DMS114 treated with DMSO at 0.1 percent for 48 hours (cell line): ENCODE measurements around the gene PRDM15.

Experiments
- DNase-seq: peaks from one replicate; lab custom pipeline; 2025; ENCODE audit not compliant: unreplicated experiment; lab: John Stamatoyannopoulos, UW

PRDM15 gene

GRCh38 chr21:41784456-41785102 lies 94.6 kb downstream of the PRDM15 start:
- no peak for DNase-seq

GRCh38 chr21:41783476-41784180 lies 95.5 kb downstream of the PRDM15 start:
- DNase-seq, result no peak

DNA sequence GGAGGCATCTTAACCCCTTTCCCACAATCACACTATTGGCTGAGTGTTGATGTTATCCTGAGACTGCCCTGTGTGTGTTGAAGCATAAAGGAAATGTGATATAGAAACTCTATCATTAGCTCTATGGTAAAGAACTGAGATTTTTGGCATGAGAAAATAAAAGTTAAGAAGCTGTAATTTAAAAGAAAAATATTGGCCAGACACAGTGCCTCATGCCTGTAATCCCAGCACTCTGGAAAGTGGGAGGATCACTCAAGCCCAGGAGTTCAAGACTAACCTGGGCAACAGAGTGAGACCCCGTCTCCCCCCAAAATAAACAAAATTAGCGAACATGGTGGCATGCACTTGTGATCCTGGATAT lies 98.1 kb downstream of the PRDM15 start:
- no peak for DNase-seq

GRCh38 chr21:41780337-41781049 lies 98.7 kb downstream of the PRDM15 start:
- DNase-seq, result no peak

DNA sequence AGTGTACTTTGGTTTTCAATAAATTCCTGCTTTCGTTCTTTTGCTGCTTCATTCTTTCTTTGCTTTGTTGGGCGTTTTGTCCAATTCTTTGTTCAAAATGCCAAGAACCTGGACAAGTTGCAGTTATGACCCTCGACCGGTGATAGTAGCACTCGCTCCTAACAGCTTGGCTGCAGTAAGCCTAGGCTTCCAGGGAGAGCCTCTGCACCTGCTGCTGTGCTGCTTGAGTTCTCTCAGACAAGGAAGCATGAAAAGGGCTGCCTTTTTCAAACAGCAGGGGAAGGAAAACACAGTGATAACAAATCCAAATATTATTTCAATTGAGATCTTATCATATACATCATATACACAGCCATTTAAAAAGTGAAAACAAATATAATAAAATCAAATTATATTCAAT lies 99.5 kb downstream of the PRDM15 start:
- DNase-seq, result no peak

DNA sequence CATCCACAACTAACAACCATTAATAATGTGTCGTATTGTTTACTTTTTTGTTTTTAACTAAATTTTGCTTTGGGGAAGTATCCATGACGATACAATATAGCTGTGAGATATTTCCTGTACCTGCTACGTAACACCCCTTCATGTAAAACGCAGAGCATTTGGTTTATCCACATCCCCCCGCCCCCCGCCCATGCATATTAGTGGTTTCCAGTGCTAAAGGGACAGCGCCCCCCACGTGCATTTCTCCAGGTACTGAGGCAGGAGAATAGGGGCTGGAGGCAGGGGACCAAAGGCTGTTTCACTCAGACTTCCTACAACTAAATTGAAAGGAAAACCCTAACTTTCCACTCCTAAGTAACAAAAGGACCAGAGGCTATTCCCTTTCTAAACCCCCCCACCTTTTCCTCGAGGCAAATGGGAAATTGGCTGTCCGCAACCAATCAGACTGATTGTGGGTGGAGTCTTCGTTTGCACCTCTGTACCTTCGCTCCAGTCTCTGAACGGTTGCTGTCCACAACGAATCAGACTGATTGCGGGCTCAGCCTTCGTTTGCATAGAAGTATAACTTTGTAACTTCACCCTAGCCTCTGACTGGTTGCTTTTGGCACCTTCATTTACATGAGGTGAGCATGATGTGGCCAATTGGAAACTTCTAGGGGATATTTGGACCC lies 100.1 kb downstream of the PRDM15 start:
- no peak for DNase-seq

DNA sequence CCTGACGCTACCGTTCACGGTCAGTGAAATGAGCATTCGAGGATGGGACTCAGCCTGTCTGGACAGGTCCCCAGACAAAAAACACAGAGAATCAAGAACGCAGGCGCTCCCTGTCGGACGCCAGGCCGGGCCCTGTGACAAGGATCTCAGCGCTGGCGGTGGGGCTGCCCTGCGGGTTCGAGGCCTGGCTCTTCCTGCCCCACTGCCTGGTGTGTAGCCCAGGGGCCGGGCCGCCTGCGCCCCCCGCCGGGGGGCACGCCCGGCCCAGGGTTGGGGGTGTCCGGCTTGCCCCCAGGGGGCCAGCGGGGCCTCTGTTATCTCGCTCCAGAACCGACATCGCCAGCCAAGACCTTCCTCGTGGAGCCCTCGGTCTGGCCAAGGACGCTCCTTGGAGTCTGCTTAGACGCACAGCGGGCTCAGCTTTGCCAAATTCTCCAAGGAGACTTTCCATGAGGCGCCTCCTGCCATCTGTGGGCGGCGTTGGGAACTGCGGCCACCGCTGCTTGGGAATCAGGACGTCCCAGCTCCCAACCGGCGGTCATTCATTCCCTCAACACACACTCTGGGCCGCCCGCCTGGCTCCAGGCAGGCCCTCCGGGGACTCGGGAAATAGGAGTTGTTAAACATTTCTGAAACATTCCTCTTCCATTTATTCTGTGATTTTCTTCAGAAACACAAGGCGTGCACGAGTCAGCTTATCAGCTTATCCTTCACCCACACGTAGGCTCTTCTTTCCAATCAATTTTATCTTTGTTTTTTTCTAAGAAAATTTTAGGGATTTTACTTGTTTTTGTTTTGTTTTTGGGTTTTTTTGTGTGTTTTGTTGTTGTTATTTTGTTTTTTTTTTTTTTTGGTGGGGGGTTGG lies 101.0 kb downstream of the PRDM15 start:
- peak; percentile 37 for DNase-seq

- DNase-seq, result no peak
Measured at GRCh38 chr21:41776778-41777177, 102.4 kb downstream of the PRDM15 start.

- no peak for DNase-seq
Measured at GRCh38 chr21:41775149-41775472, 104.0 kb downstream of the PRDM15 start.

GRCh38 chr21:41774467-41775148 lies 104.5 kb downstream of the PRDM15 start:
- DNase-seq, result no peak

DNA sequence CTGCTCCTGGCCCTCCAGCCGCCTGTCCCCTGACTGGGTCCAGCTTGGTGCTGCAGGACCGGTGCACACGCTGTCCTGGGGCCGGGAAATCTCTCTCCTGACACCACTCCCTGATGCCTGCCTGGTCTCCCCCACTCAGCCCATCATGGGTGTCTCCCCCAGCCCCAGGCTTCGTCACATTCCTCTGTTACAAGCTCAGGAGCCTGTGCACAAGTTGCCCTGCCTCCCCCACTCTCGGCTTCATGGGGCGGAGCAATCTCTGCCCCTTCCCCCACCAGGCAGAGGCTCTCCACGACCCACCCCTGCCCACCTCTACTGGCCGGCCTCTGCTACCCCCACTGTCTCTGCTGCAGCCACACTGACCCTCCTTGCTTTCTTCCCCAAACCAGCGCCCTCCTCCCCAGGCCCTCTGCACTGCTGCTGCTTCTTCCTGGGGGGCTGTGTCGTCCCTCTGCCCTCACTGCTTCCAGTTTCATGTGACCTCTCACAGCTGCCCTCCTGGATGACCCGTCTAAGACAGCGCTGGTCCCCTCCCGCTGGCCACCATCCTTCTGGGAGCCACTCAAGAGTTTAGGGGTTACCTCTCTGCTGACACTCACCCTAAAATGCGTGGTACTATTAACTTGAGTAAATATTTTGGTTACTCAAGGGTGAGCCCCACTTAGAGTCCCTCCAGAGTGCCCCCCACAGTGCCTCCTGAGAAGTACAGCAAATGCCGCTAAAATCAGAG lies 106.6 kb downstream of the PRDM15 start:
- DNase-seq, result no peak

GRCh38 chr21:41771625-41771945 lies 107.6 kb downstream of the PRDM15 start:
- no peak for DNase-seq

- DNase-seq, result no peak
Measured at GRCh38 chr21:41770901-41771624, 108.1 kb downstream of the PRDM15 start.

- DNase-seq, result no peak
Measured at GRCh38 chr21:41769933-41770332, 109.2 kb downstream of the PRDM15 start.

- DNase-seq, result no peak
Measured at GRCh38 chr21:41769521-41769920, 109.6 kb downstream of the PRDM15 start.

DNA sequence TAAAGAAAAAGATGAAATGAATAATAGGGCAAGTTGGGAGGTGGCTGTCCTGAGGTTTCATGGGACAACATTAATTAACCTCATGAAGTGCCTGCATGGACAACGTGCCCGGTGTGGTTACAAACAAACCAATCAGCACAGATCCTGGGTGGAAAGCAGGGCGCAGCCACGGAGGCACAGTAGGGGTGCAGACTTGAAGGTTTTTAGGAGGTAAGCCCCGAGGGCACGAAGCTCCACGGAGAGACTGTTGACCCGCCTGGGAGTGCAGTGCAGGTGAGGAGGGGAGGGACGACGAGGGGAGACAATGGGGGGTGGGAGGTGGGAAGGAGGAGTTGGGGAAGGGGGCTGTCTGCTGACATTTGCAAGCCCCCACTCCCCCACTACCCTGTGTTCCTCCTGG lies 110.0 kb downstream of the PRDM15 start:
- no peak for DNase-seq

DNA sequence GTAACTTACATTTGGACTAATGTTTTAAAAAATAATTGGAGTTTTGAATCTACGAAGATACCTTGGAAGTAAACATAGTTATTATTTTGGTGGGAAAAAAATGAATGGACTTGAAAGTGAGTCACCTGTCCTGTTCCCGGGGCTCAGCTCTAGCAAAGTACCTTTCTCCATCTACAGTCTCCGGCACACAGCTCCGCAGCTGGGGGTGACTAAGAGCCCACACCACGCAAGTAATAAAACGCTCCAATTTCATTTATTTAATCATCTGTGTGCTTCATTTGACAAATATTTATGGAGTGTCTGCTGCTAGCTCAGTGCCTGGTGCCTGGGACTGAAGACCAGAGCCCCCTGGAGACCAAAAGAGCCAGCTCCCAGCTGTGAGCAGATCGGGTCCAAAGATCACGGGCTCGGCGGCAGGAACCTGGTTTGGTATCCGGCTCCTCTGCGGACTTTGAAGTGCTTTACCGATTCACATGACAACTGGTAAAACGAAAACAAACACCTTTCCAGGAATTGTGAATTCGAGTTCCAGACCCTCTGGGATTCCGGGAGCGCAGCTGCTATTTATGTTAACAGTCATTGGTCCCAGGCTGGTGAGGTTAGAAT lies 110.6 kb downstream of the PRDM15 start:
- peak; percentile 13 for DNase-seq

GRCh38 chr21:41767606-41768436 lies 111.3 kb downstream of the PRDM15 start:
- peak; percentile 7 for DNase-seq
